ENCODE data around the gene PTF1A. TPM values are rescaled to one million over a fixed set of nuclear protein-coding genes. Genes with fewer than 3 reads are reported as not detected.

Gene PTF1A
- total and polyA plus RNA-seq, 10 of the 15 experiments (the other 5 are each of a cell fraction or from before 2014, with no cell fraction given), result not detected

DNA sequence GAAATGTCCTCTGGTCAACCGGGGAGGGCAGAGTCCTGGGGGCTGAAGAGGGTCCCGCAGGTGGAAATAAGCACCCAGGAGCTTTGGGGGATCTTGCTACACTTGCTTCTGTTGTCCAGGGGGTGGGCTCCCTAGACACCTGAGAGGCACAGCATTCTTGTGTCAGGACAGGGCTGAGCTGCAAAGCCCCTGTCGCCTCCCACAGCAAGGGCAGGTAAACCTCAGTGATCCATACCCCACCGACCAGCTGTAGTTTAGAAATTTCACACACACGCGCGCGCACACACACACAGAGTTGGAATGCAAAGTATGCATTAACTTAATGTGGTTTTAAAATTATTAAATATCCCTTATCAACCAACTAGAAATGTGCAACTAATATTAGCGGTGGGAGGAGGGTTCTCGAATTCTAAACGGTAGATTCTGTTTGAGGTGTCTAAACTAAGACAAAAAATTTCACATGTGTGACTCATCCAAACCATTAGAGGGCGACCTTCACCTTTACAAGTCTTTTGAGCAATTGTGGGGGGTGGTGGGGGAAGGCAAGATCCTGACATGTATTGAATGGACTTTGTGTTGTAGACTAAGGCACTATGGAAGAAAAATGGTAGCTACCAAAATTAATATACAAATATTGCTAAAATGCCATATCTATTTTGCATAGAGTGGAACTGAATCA, 34.3 kb upstream of the PTF1A start (continued):
- TF ChIP-seq, protein P1, sequence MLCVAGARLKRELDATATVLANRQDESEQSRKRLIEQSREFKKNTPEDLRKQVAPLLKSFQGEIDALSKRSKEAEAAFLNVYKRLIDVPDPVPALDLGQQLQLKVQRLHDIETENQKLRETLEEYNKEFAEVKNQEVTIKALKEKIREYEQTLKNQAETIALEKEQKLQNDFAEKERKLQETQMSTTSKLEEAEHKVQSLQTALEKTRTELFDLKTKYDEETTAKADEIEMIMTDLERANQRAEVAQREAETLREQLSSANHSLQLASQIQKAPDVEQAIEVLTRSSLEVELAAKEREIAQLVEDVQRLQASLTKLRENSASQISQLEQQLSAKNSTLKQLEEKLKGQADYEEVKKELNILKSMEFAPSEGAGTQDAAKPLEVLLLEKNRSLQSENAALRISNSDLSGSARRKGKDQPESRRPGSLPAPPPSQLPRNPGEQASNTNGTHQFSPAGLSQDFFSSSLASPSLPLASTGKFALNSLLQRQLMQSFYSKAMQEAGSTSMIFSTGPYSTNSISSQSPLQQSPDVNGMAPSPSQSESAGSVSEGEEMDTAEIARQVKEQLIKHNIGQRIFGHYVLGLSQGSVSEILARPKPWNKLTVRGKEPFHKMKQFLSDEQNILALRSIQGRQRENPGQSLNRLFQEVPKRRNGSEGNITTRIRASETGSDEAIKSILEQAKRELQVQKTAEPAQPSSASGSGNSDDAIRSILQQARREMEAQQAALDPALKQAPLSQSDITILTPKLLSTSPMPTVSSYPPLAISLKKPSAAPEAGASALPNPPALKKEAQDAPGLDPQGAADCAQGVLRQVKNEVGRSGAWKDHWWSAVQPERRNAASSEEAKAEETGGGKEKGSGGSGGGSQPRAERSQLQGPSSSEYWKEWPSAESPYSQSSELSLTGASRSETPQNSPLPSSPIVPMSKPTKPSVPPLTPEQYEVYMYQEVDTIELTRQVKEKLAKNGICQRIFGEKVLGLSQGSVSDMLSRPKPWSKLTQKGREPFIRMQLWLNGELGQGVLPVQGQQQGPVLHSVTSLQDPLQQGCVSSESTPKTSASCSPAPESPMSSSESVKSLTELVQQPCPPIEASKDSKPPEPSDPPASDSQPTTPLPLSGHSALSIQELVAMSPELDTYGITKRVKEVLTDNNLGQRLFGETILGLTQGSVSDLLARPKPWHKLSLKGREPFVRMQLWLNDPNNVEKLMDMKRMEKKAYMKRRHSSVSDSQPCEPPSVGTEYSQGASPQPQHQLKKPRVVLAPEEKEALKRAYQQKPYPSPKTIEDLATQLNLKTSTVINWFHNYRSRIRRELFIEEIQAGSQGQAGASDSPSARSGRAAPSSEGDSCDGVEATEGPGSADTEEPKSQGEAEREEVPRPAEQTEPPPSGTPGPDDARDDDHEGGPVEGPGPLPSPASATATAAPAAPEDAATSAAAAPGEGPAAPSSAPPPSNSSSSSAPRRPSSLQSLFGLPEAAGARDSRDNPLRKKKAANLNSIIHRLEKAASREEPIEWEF (IDR thresholded peaks at IDR 0.05; ENCODE audit: insufficient replicate concordance, low read depth, low read length), result no peak

DNA sequence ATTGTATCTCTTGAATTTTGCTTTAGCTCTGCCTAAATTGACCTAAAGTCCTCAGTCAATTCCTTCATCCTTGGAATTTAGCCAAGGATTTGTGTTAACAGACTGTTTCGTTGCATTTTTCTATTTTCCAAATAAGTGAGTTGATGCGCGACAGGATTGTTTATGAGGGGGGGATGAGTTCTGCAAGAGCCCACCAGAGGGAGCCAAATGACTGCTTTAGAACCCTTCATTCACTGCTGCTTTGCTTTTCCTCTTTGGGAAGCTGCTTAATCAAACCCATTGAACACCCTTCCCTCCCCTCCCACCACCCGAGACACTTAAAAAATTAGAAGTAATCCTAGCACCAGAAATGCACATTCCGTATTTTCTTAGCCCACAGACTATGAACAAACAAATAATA, 33.7 kb upstream of the PTF1A start:
- Histone ChIP-seq H3K4me2 (ENCODE audit: control insufficient read depth, insufficient read depth) (peak overlapping the region; percentile 51), H3K9me3 (replicated peaks; ENCODE audit: control insufficient read depth, insufficient read depth, low read length) (no peaks in the 10 kb centered on the region), H3K79me2 (ENCODE audit: control insufficient read depth, insufficient read depth, low read length) (no peaks in the 10 kb centered on the region), H2AFZ (ENCODE audit: control insufficient read depth, low read depth, low read length) (peak overlapping the region; percentile 52; the same call in 1 of the 2 replicates), H4K20me1 (ENCODE audit: control insufficient read depth, insufficient read depth) (no peaks in the 10 kb centered on the region), H3K27ac (ENCODE audit: control insufficient read depth, insufficient read depth) (no peak overlapping the region), H3K9ac (ENCODE audit: control insufficient read depth, insufficient read depth, low read length) (no peak overlapping the region), H3K27me3 (replicated peaks in 1 of 2; ENCODE audit: control insufficient read depth in 2 of 2, insufficient read depth in 2 of 2, low read length in 1 of 2) (peaks cover 0 to 4% of the 10 kb centered on the region in 2 experiments; a peak in 1 of 4 replicates), H3K36me3 (ENCODE audit: control insufficient read depth in 2 of 2, insufficient read depth in 2 of 2, low read length in 1 of 2) (no peaks in the 10 kb centered on the region), H3K4me1 (ENCODE audit: control insufficient read depth, insufficient read depth, low read length) (peaks cover 6% of the 10 kb centered on the region; the same call in 1 of the 2 replicates), H3K4me3 (no peak overlapping the region)
- ChIA-PET POLR2A (no interaction called here), RAD21 (ENCODE audit: unreplicated experiment) (interaction anchor here (0.7 to 2.5 kb wide), 6 partner anchors 107 to 1344 kb away, joined by 3 to 24 read pairs (median 4); no protein-coding TSS in a partner anchor), SMC1A (ENCODE audit: uncharacterized antibody, unreplicated experiment) (interaction anchor here (0.6 to 2.3 kb wide), 9 partner anchors 10 to 937 kb away, joined by 3 to 19 read pairs (median 4); no protein-coding TSS in a partner anchor), CTCF (interaction anchor here (0.7 to 6.7 kb wide), 22 partner anchors 9 to 1460 kb away, joined by 3 to 106 read pairs (median 3); no protein-coding TSS in a partner anchor)
- intact Hi-C loops (cut with micrococcal nuclease; ENCODE audit: unreplicated experiment) (loop anchor here (1.0 to 5.0 kb wide), 7 partner anchors 135 to 1399 kb away; no protein-coding TSS in a partner anchor), in situ Hi-C loops (cut with MboI) (loop anchor here (5.0 kb wide), 1 partner anchor 134 kb away; no protein-coding TSS in a partner anchor)
- WGBS (ENCODE audit: insufficient coverage, insufficient replicate concordance, low lambda C conversion rate, missing lambda C conversion rate), result 0% methylated on average over 5 of the region's 5 CpGs
- FAIRE-seq (peak; percentile 86), DNase-seq (ENCODE audit: low read depth, low spot score) (no peak), ATAC-seq (peak; percentile 78)
- BruUV-seq (replicated peaks), result no TSS peak
- TF ChIP-seq RAD21 (IDR thresholded peaks at IDR 0.05; ENCODE audit: insufficient read depth, low read depth, low read length) (peak; percentile 76), YY1 (IDR thresholded peaks at IDR 0.05; ENCODE audit: low read depth, low read length) (0 out of 2 replicates have a peak, but pooled peaks have one; percentile 10), ZNF24 (IDR thresholded peaks at IDR 0.05) (0 out of 2 replicates have a peak, but pooled peaks have one; percentile 7), SIN3A (IDR thresholded peaks at IDR 0.05; ENCODE audit: low read depth, low read length) (no peak), FOS (IDR thresholded peaks at IDR 0.05; ENCODE audit: borderline replicate concordance, extremely low read depth, insufficient read length) (no peak), SMC3 (IDR thresholded peaks at IDR 0.05; ENCODE audit: borderline replicate concordance, low read length) (peak; percentile 68; the same call in 1 of the 2 replicates)
- TF ChIP-seq, protein P2, sequence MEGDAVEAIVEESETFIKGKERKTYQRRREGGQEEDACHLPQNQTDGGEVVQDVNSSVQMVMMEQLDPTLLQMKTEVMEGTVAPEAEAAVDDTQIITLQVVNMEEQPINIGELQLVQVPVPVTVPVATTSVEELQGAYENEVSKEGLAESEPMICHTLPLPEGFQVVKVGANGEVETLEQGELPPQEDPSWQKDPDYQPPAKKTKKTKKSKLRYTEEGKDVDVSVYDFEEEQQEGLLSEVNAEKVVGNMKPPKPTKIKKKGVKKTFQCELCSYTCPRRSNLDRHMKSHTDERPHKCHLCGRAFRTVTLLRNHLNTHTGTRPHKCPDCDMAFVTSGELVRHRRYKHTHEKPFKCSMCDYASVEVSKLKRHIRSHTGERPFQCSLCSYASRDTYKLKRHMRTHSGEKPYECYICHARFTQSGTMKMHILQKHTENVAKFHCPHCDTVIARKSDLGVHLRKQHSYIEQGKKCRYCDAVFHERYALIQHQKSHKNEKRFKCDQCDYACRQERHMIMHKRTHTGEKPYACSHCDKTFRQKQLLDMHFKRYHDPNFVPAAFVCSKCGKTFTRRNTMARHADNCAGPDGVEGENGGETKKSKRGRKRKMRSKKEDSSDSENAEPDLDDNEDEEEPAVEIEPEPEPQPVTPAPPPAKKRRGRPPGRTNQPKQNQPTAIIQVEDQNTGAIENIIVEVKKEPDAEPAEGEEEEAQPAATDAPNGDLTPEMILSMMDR (IDR thresholded peaks at IDR 0.05 in 2 of 3, conservative IDR thresholded peaks at IDR 0.05 in 1 of 3; ENCODE audit: control insufficient read depth in 2 of 3, extremely low read depth in 1 of 3, insufficient read depth in 1 of 3, low read depth in 3 of 3, low read length in 3 of 3), result peak; percentile 84 to 87 (median 86); a peak in 5 of 6 replicates
- TF ChIP-seq, protein P3, sequence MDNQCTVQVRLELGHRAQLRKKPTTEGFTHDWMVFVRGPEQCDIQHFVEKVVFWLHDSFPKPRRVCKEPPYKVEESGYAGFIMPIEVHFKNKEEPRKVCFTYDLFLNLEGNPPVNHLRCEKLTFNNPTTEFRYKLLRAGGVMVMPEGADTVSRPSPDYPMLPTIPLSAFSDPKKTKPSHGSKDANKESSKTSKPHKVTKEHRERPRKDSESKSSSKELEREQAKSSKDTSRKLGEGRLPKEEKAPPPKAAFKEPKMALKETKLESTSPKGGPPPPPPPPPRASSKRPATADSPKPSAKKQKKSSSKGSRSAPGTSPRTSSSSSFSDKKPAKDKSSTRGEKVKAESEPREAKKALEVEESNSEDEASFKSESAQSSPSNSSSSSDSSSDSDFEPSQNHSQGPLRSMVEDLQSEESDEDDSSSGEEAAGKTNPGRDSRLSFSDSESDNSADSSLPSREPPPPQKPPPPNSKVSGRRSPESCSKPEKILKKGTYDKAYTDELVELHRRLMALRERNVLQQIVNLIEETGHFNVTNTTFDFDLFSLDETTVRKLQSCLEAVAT (IDR thresholded peaks at IDR 0.05), result no peak

Measured in GM12878 (cell line).